ENCODE results near the gene B3GALT6. TPM values are rescaled to one million over a fixed set of nuclear protein-coding genes. Genes with fewer than 3 reads are reported as not detected.

Gene B3GALT6
- polyA plus RNA-seq, 3 donors: 20.9 to 22.5 (median 21.3) TPM

DNA sequence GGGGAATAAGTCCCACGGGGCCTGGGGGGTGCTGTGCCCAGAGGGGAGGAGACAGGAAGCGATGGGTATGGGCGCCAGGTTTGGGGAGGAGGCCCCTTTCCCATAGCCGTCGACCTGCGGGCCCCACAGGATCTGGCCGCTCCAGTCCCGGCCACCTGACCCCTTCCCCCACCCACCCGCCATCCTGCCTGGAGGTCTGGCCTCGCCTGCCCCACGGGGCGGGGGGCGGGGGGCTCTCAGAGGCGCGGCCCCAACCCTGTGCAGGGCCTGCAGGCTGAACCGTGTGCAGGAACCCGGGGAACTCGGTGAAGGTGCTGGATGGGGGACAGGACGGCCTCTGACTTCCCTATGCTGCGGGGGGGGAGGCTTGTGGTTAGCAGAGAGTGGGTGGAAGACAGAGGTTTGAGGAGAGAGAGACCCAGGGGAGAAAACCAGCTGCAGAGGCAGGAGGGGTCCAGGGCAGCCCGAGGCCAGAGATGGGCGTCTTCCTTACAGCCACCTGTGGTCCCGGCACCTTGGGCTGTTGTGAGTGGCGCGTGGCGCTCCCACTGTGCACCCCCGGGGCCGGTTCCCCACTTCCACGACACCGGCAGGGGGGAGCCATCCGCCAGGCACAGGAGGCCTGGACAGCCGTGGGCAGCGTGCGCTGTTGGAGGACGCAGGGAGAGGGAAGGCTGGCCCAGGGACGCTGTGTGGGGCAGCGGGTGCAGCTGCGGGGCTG is 23.2 kb upstream of the B3GALT6 start:
- DNase-seq (ENCODE audit: extremely low read depth in 1 of 11, low read depth in 9 of 11, low spot score in 4 of 11): no peak

DNA sequence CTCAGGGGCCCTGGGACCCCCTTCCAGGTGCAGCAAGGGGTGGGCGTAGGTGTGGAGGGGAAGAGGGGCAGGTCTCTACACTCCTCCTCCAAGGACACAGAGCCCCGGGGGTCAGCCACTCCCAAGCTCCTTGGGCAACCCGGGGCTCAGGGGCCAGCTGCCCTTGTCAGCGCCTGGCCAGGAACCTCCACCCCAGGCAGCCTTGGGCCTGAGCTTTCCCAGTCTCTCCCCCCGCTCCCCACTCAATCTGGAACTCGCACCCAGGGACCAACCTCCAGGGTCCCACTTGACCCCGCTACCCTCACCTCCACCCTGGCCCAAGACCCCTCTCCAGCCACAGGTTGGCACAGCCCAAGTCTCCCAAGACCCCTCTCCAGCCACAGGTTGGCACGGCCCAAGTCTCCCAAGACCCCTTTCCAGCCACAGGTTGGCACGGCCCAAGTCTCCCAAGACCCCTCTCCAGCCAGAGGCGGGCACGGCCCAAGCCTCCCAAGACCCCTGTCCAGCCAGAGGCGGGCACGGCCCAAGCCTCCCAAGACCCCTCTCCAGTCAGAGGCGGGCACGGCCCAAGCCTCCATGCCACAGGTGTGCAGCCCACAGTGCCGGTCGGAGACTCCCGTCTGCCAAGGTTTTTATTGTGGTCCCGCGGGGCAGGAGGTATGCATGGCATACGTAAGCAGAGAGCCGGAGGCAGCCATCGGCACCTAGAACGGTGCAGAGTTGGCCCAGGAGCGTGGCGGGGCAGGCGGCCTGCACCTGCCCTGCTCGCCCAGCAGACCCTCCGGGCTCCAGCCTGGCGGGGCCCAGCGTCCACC is 21.1 kb upstream of the B3GALT6 start:
- no peak for DNase-seq (ENCODE audit: extremely low read depth in 1 of 11, low read depth in 9 of 11, low spot score in 4 of 11)

- DNase-seq (ENCODE audit: extremely low read depth in 1 of 11, low read depth in 9 of 11, low spot score in 4 of 11): no peak
These were observed 20.2 kb upstream of the B3GALT6 start for GRCh38 chr1:1211541-1212441.

- DNase-seq (ENCODE audit: extremely low read depth in 1 of 11, low read depth in 9 of 11, low spot score in 4 of 11): no peak
These were observed 19.2 kb upstream of the B3GALT6 start for GRCh38 chr1:1212780-1213344.

- DNase-seq (ENCODE audit: extremely low read depth in 1 of 11, low read depth in 9 of 11, low spot score in 4 of 11): no peak
These were observed 18.4 kb upstream of the B3GALT6 start, which contains the start of gene TNFRSF4 for GRCh38 chr1:1213345-1214265. TSS of gene TNFRSF4 (minus strand) at chr1:1214153. CDS start at chr1:1214127, 26 bp downstream.

DNA sequence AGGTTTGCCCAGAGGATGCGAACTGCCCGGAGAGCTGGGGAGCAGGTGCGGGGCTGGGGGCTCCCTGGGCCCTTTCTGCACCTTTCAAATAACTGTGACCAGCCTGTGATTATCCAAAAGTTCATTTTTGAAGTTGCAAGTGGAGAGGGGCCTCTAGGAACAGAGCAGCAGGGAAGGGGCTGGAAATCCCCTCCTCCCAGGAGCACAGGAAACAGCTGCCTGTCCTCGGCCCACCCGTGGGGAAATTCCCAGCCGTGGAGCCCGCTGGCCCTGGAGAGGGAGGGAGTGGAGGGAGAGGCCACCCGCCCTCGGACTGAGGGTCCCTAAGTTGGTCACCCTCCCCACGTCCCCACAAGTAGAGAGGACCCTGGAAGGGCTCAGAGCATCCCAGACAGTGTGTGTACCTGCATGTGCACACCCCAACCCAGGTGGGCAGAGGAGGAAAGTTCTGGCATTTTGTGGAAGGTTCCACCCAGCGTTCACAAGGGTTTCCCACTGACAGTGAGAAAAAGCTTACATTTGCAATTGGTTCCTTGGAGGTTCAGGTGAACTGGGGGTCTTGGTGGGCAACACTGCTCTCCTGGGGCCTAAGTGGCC is 16.9 kb upstream of the B3GALT6 start:
- no peak for DNase-seq (ENCODE audit: extremely low read depth in 1 of 11, low read depth in 9 of 11, low spot score in 4 of 11)

GRCh38 chr1:1215881-1216605 is 16.0 kb upstream of the B3GALT6 start:
- no peak for DNase-seq (ENCODE audit: extremely low read depth in 1 of 11, low read depth in 9 of 11, low spot score in 4 of 11)

DNA sequence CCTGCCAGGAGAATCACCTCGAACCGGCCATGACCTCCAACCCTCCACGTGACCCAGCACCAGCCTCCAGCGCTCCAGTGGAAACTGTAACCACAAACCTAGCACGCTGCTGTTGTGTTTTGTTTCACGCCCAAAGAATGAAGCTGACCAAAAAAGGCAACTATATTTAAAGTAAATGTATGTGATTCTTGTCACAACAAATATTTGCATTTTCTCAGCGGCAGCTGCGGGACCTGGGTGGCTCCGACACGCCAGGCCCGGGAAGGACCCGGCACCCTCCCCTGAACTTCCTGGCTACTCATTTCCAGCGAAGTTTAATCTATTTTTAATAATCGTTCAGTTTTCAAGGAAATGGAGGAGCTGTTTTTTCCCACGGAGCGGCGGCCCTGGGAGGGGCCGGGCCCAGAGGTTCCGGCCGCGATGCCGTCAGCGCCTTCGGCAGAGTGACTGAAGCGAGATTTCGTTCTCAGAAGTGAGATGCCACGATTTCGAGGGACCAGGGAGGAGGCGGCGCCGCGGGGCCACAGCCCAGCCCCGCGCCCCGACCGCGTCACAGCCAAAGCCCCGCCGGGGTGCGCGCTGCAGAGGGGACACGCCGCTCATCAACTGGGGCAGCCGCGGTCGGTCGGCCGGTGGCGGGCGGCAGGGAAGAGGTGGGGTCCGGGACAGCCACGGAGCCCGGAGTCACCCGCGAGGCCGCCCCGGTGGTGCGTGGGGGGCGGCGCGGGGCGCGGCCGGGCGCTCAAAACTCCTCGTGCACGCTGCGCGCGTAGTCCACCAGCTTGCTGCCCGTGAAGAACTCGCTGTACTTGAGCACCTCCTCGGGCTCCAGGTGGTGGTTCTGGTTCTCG is 15.0 kb upstream of the B3GALT6 start:
- DNase-seq (ENCODE audit: extremely low read depth in 1 of 11, low read depth in 9 of 11, low spot score in 4 of 11): no peak

DNA sequence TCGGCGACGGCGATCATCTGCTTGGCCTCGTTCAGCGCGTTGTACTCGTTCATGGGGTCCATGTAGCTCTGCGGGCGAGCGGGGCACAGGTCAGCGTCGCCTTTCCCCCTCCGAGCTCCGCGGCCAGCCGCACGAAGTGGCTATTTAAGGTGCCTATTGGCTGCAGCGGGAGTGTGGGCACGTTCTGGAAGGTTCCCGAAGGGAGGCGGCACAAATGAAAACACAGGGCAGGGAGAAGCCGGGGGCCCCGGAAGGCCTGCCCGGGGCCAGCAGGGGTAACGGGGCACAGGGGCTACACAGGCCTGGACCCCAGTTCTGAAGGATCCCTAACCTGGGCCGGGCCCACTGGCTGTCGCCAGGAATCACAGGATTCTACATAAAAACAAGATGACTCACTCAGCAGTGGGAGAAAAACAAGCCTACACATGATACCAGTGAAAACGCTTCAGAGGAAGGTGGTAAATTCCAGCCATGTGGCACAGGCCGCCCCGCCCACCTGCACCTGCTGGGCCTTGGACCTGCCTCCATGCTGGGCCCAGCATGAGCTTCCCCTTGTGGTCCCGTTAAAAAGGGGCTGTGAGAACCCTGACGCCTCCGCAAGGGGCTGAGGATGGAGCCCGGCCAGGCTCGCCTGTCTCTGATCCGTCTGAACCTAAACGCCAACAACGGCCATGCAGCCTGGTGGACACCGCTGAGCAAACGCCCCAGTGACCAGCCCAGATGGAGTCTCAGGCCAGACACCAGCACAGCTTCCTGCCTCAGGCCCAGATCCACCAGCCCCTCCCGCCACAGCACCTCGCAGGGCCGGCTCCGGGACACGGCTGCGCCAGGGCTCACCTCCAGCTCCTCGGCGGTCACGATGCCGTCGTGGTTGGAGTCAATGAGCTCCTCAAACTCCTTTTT is 14.2 kb upstream of the B3GALT6 start:
- DNase-seq (ENCODE audit: extremely low read depth in 1 of 11, low read depth in 9 of 11, low spot score in 4 of 11): no peak

DNA sequence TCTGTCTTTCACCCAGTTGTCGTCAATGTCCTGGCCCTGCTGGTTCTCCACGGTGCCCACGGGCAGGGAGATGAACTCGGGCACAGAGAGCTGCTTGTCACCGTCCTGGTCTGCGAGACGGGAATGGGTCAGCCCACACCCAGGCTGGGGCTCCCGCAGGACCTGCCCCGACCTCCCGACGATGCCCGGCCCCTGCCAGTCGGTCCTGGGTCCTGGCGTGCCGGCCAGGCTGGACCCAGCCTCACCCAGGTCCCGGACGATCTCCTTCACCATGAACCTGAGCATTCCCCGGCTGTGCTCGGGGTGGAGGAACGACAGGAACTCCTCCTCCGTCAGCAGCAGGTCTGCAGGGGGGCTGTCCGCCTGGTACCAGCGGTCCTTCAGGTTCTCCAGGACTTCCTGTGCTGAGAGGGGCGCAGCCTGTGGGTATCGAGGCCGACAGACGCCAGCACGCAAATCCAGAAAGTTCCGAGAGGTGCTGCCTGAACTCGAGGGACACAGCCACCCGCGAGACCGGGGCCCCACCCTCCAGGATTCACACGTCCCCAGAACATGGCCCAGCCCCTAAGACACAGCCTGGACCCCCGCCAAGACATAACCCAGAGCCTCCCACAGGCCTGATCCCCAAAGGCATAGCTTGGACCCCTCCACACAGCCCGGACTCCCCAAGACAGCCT is 13.4 kb upstream of the B3GALT6 start:
- DNase-seq (ENCODE audit: extremely low read depth in 1 of 11, low read depth in 9 of 11, low spot score in 4 of 11): no peak

- no peak for DNase-seq (ENCODE audit: extremely low read depth in 1 of 11, low read depth in 9 of 11, low spot score in 4 of 11)
These were observed 12.7 kb upstream of the B3GALT6 start for GRCh38 chr1:1219341-1219740.

DNA sequence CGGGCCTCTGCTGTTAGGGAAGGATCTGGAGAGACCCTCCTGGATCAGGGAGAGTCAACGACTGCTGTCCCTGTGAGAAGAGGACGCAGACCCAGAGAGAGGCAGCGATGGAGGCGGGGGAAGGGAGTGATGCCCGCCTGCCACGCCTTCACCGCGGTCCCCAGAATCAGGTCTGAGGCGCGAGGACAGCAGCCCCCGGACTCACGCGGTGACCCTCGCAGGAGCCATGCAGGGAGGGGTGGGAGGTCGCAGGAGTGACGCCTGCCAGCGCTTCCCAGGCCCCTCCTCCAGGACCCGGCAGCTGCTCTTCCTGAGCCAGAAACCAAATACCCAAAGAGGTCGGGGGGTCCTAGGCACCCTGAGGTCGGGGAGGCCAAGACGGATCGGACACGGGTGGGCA is 11.8 kb upstream of the B3GALT6 start:
- no peak for DNase-seq (ENCODE audit: extremely low read depth in 1 of 11, low read depth in 9 of 11, low spot score in 4 of 11)

- no peak for DNase-seq (ENCODE audit: extremely low read depth in 1 of 11, low read depth in 9 of 11, low spot score in 4 of 11)
These were observed 10.0 kb upstream of the B3GALT6 start for GRCh38 chr1:1221887-1222574.

GRCh38 chr1:1222575-1223225 is 9.3 kb upstream of the B3GALT6 start:
- DNase-seq (ENCODE audit: extremely low read depth in 1 of 11, low read depth in 9 of 11, low spot score in 4 of 11): no peak

Data from renal cortex interstitium (tissue), 11 donors.